Activated T-helper 17 cell treated with anti-CD3 and anti-CD28 coated beads, Interleukin-2, amount 50 U/mL, for 72 hours (primary cell): Measurements from ENCODE around the gene KIF1A. TPM values are rescaled to one million over a fixed set of nuclear protein-coding genes. Genes with fewer than 3 reads are reported as not detected.

Source experiments
- ATAC-seq: fragments of 150-1000 bp; cut with Tn5 transposase; replicated peaks from 2 replicates; pipeline ENCODE4 v1.10.0; 2021; ENCODE audit warnings: mild to moderate bottlenecking, moderate library complexity
- H3K27ac Mint-ChIP-seq: one replicate; pipeline ENCODE4 v1.8.0; 2022; ENCODE audit warnings: mixed read lengths
- H3K27me3 Mint-ChIP-seq: one replicate; pipeline ENCODE4 v1.8.0; 2022; ENCODE audit warnings: mixed read lengths
- H3K36me3 Mint-ChIP-seq: one replicate; pipeline ENCODE4 v1.8.0; 2022; ENCODE audit warnings: low read depth, mild to moderate bottlenecking, mixed read lengths
- H3K4me1 Mint-ChIP-seq: one replicate; pipeline ENCODE4 v1.8.0; 2022; ENCODE audit warnings: mixed read lengths
- H3K4me3 Mint-ChIP-seq: one replicate; pipeline ENCODE4 v1.8.0; 2022; ENCODE audit warnings: mild to moderate bottlenecking, mixed read lengths
- H3K9me3 Mint-ChIP-seq: one replicate; pipeline ENCODE4 v1.8.0; 2022; ENCODE audit warnings: mixed read lengths
- total RNA-seq, 2 donors: library from RNA; stranded (reverse); gene quantifications; one replicate each; pipeline ENCODE4 v1.2.3, GENCODE V29; 2022

Gene KIF1A
- total RNA-seq, 2 donors from 2014 or later, result 0.37 to 1.1 TPM

DNA sequence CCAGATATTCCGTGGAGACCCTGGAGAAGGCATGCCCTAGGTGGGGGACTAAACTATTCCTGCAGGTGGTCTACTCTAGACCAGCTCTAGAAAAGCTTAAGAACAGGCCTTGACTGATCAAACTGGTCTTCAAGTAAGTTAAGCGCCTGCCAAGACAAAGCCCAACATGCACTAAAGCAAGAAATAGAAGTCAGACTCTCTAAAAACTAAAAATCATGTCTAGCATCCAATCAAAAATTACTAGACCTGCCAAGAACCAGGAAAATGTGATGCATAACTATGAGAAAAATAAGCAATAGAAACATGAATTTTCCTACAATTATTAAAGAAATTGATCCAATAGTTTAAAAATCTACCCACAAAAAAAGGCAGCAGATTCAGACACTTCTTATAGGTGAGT is 13.6 kb downstream of the KIF1A start:
- Mint-ChIP-seq H3K4me1 (no peaks in the 10 kb centered on the region), H3K4me3 (no peak overlapping the region), H3K36me3 (no peaks in the 10 kb centered on the region), H3K27me3 (peaks cover 14% of the 10 kb centered on the region), H3K9me3 (no peaks in the 10 kb centered on the region), H3K27ac (no peak overlapping the region)
- no peak for ATAC-seq

DNA sequence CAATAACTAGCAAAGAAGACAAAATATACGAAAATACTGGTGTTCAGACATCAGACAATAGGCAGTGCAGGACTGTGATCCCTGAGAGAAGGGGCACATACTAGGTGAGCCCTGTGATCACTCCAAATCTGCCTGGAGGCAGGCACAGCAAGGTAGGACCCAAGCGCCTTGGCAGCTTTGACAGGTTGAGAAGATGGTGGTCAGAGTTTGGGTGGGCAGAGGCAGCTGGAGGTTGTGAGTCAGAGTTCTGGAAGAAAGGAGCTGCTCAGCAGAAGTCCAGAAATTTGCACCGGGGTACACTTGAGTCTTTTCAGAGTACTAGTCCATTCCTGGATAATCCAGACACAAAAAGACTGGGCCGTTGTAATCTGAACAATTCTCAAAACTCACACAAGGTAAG is 14.0 kb downstream of the KIF1A start:
- H3K36me3 Mint-ChIP-seq, result no peaks in the 10 kb centered on the region
- no peaks in the 10 kb centered on the region for H3K9me3 Mint-ChIP-seq
- H3K4me3 Mint-ChIP-seq, result no peak overlapping the region
- ATAC-seq, result no peak
- peaks cover 16% of the 10 kb centered on the region for H3K27me3 Mint-ChIP-seq
- H3K27ac Mint-ChIP-seq, result no peak overlapping the region
- no peaks in the 10 kb centered on the region for H3K4me1 Mint-ChIP-seq

DNA sequence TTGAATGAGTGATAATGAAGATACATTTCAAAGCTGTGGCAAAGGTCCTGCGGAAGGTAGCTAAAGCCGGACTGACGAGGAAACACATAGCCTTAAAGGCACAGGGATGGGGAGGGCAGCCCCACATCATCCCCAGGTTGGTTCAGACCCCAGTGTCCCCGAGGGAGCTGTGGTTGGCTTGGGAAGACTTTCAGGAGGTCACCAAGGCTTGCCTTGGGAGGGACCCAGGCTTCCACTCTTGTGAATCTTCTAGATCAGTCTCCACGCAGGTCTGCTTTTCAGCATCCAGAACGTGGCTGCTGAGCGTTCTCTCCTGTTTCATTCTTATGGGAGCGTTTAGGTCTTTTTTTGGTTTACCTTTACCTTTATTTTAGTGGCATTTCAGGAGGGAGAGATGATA is 16.8 kb downstream of the KIF1A start:
- no peak for ATAC-seq
- Mint-ChIP-seq H3K9me3 (no peaks in the 10 kb centered on the region), H3K36me3 (no peaks in the 10 kb centered on the region), H3K27ac (no peak overlapping the region), H3K4me1 (no peaks in the 10 kb centered on the region), H3K27me3 (peaks cover 24% of the 10 kb centered on the region), H3K4me3 (no peak overlapping the region)

GRCh38 chr2:240799033-240799820 is 20.8 kb downstream of the KIF1A start:
- H3K4me3 Mint-ChIP-seq, result no peak overlapping the region
- H3K27me3 Mint-ChIP-seq, result peaks cover 28% of the 10 kb centered on the region
- H3K4me1 Mint-ChIP-seq, result no peaks in the 10 kb centered on the region
- H3K36me3 Mint-ChIP-seq, result no peaks in the 10 kb centered on the region
- H3K27ac Mint-ChIP-seq, result no peak overlapping the region
- no peaks in the 10 kb centered on the region for H3K9me3 Mint-ChIP-seq
- no peak for ATAC-seq

- Mint-ChIP-seq H3K4me3 (no peak overlapping the region), H3K4me1 (no peaks in the 10 kb centered on the region)
These were observed 21.6 kb downstream of the KIF1A start for GRCh38 chr2:240798327-240798905.

DNA sequence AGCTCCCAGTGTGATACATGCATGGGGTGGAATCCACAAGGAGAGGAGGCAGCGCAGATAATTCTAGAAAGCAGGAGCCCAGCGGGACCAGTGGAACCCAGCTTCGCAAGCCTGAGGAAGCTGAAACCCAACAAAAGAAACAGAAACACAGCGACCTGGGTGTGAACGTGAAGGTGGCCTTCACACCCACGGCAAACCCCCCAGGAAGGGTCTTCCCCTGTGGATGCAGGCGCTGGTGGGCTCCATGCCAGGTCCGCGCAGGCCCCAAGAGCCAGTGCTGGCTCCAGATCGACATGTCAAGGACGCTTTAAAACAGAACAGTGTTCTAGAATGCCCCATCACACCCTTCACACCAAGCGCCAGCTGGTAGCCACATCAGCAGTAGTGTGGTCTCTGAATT is 22.1 kb downstream of the KIF1A start:
- H3K4me3 Mint-ChIP-seq, result no peak overlapping the region
- H3K4me1 Mint-ChIP-seq, result no peaks in the 10 kb centered on the region
- H3K9me3 Mint-ChIP-seq, result no peaks in the 10 kb centered on the region
- H3K27me3 Mint-ChIP-seq, result peaks cover 26% of the 10 kb centered on the region
- H3K36me3 Mint-ChIP-seq, result no peaks in the 10 kb centered on the region
- no peak overlapping the region for H3K27ac Mint-ChIP-seq
- no peak for ATAC-seq

More at GRCh38 chr2:240798327-240798905, 21.6 kb downstream of the KIF1A start:
- Mint-ChIP-seq H3K27ac (no peak overlapping the region), H3K36me3 (no peaks in the 10 kb centered on the region), H3K27me3 (peaks cover 26% of the 10 kb centered on the region), H3K9me3 (no peaks in the 10 kb centered on the region)
- no peak for ATAC-seq

DNA sequence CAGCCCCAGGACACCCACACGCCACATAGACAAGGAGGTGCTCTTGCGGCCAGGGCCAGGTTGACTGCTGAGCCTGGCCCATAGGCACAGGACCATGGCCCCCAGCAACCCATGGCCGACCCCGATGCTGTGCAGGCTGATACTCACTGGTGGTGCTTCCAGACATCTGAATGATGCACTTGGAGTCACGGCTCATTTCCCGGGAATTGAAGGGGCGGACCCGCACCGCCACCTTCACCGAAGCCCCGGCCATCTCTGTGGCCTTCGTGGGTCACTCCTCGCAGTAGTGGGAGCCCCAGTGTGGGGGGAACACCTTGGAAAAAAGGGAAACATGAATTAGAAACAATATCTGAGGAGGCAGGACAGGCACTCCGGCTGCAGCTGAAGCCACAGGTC is 22.5 kb downstream of the KIF1A start:
- no peak overlapping the region for H3K4me3 Mint-ChIP-seq
- no peaks in the 10 kb centered on the region for H3K9me3 Mint-ChIP-seq
- H3K4me1 Mint-ChIP-seq, result no peaks in the 10 kb centered on the region
- ATAC-seq, result no peak
- peaks cover 26% of the 10 kb centered on the region for H3K27me3 Mint-ChIP-seq
- no peak overlapping the region for H3K27ac Mint-ChIP-seq
- no peaks in the 10 kb centered on the region for H3K36me3 Mint-ChIP-seq

- Mint-ChIP-seq H3K4me3 (no peak overlapping the region), H3K36me3 (no peaks in the 10 kb centered on the region), H3K27me3 (peaks cover 23% of the 10 kb centered on the region), H3K9me3 (no peaks in the 10 kb centered on the region), H3K4me1 (no peaks in the 10 kb centered on the region), H3K27ac (no peak overlapping the region)
- no peak for ATAC-seq
These were observed 23.2 kb downstream of the KIF1A start for GRCh38 chr2:240796543-240797499.

DNA sequence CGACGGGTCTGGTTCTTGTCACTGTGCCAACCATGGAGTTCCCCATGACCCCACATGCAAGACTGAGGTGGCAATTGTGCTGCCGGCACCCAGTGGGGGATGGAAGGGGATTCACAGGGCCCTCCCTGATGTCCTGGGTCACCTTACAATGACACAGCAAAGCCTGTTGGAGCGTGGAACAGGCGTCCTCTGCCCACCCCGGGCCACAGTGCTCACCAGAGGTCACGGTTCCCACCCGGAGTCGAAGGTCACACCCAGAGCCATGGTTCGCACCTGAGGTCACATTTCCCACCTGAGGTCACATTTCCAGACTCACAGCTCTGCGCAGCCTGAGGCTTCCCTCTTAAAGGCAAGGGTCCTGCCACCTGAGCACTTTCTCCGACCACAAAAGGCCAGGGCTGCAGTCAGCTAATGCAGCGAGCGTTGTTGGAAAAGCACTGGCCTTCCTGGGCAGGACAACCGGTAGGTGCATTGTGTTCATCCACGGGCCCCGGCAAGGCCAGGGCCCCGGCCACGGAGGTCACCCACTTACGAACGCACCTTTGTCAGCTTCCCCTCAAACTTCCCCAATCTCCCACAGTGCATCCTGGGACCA is 24.0 kb downstream of the KIF1A start:
- Mint-ChIP-seq H3K27me3 (peaks cover 19% of the 10 kb centered on the region), H3K36me3 (no peaks in the 10 kb centered on the region), H3K27ac (no peak overlapping the region), H3K4me1 (no peaks in the 10 kb centered on the region), H3K9me3 (no peaks in the 10 kb centered on the region), H3K4me3 (no peak overlapping the region)
- ATAC-seq, result no peak

- H3K36me3 Mint-ChIP-seq, result no peaks in the 10 kb centered on the region
- no peaks in the 10 kb centered on the region for H3K4me1 Mint-ChIP-seq
- no peak for ATAC-seq
- H3K27ac Mint-ChIP-seq, result no peak overlapping the region
- H3K9me3 Mint-ChIP-seq, result no peaks in the 10 kb centered on the region
- peaks cover 14% of the 10 kb centered on the region for H3K27me3 Mint-ChIP-seq
- H3K4me3 Mint-ChIP-seq, result no peak overlapping the region
These were observed 24.6 kb downstream of the KIF1A start for GRCh38 chr2:240795454-240795853.

DNA sequence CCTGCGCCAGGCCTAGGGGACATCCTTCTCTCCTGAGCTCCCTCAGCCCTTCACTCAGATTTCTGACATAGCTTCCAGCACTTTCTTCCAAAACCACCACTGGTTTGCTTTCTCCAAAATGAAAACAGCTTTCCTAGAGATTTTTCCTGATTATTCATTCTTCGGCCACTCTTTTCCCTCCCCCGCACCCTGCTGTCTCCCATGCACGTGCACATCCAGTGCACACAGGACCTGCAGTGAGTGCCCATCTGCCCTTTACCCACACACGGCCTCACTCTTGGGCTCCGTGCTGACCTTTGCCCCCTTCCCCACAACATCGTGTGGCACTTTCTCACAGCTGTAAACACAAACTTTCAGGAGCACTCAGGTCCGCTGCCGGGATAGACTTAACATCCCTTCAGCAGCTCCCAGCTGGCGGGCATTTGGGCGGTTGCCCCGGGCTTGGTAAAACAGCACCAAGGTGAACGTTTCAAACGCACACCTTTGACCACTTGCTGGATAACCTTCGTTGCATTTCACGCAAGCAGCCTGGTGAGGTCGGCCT is 25.8 kb downstream of the KIF1A start:
- Mint-ChIP-seq H3K36me3 (no peaks in the 10 kb centered on the region), H3K4me1 (no peaks in the 10 kb centered on the region), H3K4me3 (no peak overlapping the region), H3K27me3 (peaks cover 11% of the 10 kb centered on the region), H3K9me3 (no peaks in the 10 kb centered on the region), H3K27ac (no peak overlapping the region)
- ATAC-seq, result no peak

- Mint-ChIP-seq H3K36me3 (no peaks in the 10 kb centered on the region), H3K4me1 (no peaks in the 10 kb centered on the region), H3K4me3 (no peak overlapping the region), H3K27ac (no peak overlapping the region), H3K27me3 (peaks cover 14% of the 10 kb centered on the region), H3K9me3 (no peaks in the 10 kb centered on the region)
- ATAC-seq, result no peak
These were observed 26.5 kb downstream of the KIF1A start for GRCh38 chr2:240793313-240794177.

DNA sequence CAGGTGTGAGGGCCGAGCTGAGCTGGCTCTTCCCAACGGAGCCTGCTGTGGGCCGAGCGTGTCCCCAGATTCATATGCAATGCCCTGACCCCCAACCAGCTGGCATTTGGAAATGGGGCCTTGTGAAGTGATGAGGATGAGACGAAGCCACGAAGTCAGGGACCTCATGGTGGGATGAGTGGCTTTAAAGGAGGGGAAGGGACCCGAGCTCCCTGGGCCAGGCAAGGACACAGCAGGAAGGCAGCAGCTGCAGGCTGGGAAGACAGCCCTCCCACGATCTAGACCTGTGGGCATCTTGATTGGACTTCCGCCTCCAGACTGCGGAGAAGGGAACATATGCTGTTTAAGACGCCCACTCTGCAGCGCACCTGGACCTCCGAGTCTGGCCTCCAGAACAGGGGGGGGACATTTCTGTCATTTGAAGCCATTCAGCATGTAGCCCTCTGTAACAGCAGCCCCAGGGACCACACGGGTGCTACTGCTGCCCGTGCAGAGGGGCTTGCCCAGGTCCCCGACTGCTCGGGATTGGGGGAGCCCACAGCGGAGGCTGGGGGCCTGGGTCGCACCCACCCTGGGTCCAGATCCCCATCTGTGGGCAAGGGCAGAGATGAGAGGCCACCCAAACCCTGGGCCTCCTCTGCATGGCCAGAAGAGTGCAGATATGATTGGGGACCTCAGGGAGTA is 27.2 kb downstream of the KIF1A start:
- Mint-ChIP-seq H3K9me3 (no peaks in the 10 kb centered on the region), H3K27ac (no peak overlapping the region)

More for the DNA sequence above, 27.2 kb downstream of the KIF1A start:
- H3K4me3 Mint-ChIP-seq, result no peak overlapping the region
- peaks cover 21% of the 10 kb centered on the region for H3K27me3 Mint-ChIP-seq
- no peaks in the 10 kb centered on the region for H3K36me3 Mint-ChIP-seq
- no peaks in the 10 kb centered on the region for H3K4me1 Mint-ChIP-seq
- no peak for ATAC-seq
